ENCODE data around the gene OR2B2. TPM values are rescaled to one million over a fixed set of nuclear protein-coding genes. Genes with fewer than 3 reads are reported as not detected.

Gene OR2B2
- total and polyA plus RNA-seq, 7 donors = not detected

DNA sequence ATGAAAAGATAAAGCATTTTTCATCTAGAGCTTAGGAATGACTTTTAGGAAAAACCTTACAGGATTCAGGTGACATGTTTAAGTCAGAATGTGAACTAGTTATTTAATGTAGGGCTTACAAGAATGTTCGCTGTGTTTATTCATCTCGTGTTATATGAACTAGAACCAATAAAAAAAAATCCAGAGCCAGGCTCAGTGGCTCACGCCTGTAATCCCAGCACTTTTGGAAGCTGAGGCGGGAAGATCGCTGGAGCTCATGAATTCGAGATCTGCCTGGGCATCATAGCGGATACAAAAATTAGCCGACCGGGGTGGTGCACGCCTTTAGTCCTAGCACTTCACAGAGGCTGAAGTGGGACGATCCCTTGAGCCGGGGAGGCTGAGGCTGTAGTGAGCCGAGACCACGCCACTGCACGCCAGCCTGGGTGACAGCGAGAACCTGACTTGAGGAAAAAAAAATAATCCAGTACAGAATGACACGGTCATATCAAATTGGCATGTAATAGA is 46.3 kb downstream of the OR2B2 start:
- WGBS, 3 donors = 0 to 1% (median 1%) methylated on average over 17 of the region's 17 CpGs
- Histone ChIP-seq H3K36me3 (ENCODE audit: insufficient read depth in 1 of 2, low read depth in 1 of 2) (no peaks in the 10 kb centered on the region), H3K4me1 (peaks cover 28% of the 10 kb centered on the region), H3K27ac (no peak overlapping the region), H3K4me3 (peak overlapping the region; percentile 71), H3K9me3 (no peaks in the 10 kb centered on the region), H3K27me3 (ENCODE audit: insufficient read depth in 3 of 3, low read length in 2 of 3) (peaks cover 0 to 86% (median 14%) of the 10 kb centered on the region in 3 donors)
- TF ChIP-seq, protein P1, sequence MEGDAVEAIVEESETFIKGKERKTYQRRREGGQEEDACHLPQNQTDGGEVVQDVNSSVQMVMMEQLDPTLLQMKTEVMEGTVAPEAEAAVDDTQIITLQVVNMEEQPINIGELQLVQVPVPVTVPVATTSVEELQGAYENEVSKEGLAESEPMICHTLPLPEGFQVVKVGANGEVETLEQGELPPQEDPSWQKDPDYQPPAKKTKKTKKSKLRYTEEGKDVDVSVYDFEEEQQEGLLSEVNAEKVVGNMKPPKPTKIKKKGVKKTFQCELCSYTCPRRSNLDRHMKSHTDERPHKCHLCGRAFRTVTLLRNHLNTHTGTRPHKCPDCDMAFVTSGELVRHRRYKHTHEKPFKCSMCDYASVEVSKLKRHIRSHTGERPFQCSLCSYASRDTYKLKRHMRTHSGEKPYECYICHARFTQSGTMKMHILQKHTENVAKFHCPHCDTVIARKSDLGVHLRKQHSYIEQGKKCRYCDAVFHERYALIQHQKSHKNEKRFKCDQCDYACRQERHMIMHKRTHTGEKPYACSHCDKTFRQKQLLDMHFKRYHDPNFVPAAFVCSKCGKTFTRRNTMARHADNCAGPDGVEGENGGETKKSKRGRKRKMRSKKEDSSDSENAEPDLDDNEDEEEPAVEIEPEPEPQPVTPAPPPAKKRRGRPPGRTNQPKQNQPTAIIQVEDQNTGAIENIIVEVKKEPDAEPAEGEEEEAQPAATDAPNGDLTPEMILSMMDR (IDR thresholded peaks at IDR 0.05) = no peak
- ATAC-seq (peak in 2 of 4 donors; percentile 14 to 21), DNase-seq (no peak)
- intact Hi-C loops (cut with DNase I) = no loop called here

DNA sequence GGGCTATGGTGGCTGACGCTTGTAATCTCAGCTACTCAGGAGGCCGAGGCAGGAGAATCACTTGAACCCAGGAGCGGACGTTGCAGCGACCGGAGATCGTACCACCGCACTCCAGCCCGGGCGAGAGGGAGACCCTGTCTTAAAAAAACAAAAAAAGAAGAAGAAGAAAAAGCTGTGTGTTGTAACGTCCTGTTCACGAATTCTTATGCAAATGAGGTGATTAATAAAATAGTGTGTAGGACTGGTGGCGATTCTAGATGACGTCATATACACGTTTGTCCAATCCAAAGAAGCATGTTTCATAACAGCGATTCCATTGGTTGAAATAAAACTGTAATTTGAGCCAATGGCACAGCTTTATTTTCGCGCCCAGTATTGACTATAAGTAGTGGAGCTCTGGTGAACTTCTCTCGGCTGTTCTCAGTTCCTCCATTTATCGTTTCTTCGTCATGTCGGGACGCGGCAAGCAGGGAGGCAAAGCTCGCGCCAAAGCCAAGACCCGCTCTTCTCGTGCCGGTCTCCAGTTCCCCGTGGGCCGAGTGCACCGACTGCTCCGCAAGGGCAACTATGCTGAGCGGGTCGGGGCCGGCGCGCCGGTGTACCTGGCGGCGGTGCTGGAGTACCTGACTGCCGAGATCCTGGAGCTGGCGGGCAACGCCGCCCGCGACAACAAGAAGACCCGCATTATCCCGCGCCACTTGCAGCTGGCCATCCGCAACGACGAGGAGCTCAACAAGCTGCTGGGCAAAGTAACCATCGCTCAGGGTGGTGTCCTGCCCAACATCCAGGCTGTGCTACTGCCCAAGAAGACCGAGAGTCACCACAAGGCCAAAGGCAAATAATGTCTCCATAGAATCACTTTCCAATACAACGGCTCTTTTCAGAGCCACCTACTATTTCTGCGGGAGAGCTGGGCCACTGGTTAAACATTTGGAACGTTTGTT is 47.0 kb downstream of the OR2B2 start:
- H3K9me3 ChIP-seq = no peaks in the 10 kb centered on the region
- peak overlapping the region; percentile 71 for H3K4me3 ChIP-seq
- peak overlapping the region; percentile 42 for H3K27ac ChIP-seq
- ATAC-seq (peak; percentile 81 to 87 (median 84)), DNase-seq (peak; percentile 33 to 70)
- no peaks in the 10 kb centered on the region for H3K36me3 ChIP-seq (ENCODE audit: insufficient read depth in 1 of 2, low read depth in 1 of 2)
- WGBS, 3 donors = 1% methylated on average over 58 of the region's 58 CpGs
- H3K4me1 ChIP-seq = peaks cover 28% of the 10 kb centered on the region
- intact Hi-C loops (cut with DNase I) = no loop called here
- H3K27me3 ChIP-seq (ENCODE audit: insufficient read depth in 3 of 3, low read length in 2 of 3) = peaks cover 0 to 87% (median 12%) of the 10 kb centered on the region in 3 donors
- TF ChIP-seq, protein P1 (IDR thresholded peaks at IDR 0.05) = no peak

DNA sequence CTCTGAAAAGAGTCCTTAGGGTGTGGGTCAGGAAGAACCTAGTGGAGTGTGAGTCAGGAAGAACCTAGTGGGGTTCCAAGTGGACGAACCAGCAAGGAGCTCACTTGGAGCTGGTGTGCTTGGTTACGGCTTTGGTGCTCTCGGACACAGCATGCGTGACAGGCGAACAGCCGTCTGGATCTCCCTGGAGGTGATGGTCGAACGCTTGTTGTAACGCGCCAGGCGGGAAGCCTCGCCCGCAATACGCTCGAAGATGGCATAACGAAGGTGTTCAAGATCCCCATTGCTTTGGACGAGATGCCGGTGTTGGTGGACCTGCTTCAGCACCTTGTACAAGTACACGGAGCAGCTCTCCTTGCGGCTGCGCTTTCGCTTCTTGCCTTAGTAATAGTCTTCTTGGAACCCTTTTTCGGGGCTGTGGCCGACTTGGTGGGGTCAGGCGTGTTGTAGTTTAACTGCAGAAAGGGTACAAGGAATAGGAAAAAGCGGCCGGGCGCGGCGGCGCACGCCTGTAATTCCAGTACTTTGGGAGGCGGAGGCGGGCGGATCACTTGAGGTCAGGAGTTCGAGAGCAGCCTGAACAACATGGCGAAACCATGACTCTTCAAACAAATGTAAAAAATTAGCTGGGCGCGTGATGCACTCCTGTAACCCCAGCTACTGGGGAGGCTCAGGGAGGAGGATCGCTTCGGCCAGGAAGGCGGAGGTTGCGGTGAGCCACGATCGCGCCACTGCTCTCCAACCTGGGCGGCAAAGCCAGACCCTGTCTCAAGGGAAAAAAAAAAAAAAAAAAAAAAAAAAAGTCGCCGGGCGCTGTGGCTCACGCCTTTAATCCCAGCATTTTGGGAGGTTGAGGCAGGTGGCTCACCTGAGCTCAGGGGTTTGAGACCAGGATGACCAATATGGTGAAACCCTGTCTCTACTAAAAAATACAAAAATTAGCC is 48.0 kb downstream of the OR2B2 start:
- ATAC-seq = peak in 2 of 4 donors; percentile 2 to 23
- peaks cover 0 to 79% (median 11%) of the 10 kb centered on the region in 3 donors for H3K27me3 ChIP-seq (ENCODE audit: insufficient read depth in 3 of 3, low read length in 2 of 3)

DNA sequence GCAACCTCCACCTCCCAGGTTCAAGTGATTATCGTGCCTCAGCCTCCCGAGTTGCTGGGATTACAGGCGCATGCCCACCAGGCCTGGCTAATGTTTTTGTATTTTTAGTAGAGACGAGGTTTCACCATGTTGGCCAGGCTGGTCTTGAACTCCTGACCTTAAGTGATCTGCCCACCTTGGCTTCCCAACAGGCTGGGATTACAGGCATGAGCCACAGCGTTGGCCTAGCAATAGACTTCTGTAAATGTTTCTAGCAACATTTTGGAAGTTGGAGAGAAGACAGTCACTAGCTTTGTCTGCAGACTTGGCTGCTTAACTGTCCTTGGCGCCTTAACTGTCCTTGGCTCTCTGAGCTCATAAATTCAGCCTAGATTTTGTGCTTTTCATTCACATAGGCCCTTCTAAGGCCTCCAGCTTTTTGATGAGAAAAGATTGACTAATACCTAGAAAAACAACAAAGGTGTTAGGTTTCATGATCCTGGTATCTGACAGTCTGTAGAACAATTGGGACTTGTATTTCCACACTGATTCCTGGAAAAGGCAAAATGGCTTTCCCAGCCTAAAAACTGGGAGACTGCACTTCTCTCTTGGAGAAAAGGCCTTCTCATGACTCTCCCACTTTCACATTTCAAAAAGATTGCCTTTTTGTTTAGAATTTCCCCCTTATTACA is 49.7 kb downstream of the OR2B2 start:
- Histone ChIP-seq H3K4me3 (no peak overlapping the region), H3K9me3 (no peaks in the 10 kb centered on the region), H3K4me1 (peaks cover 26% of the 10 kb centered on the region), H3K27ac (no peak overlapping the region), H3K27me3 (ENCODE audit: insufficient read depth in 3 of 3, low read length in 2 of 3) (peaks cover 0 to 62% (median 8%) of the 10 kb centered on the region in 3 donors), H3K36me3 (ENCODE audit: insufficient read depth in 1 of 2, low read depth in 1 of 2) (no peaks in the 10 kb centered on the region)
- TF ChIP-seq, protein P1 (IDR thresholded peaks at IDR 0.05) = no peak
- intact Hi-C loops (cut with DNase I) = no loop called here
- ATAC-seq = no peak
- DNase-seq = no peak
- WGBS, 3 donors = 54 to 76% (median 63%) methylated on average over 6 of the region's 6 CpGs

More for the DNA sequence above, 48.0 kb downstream of the OR2B2 start:
- Histone ChIP-seq H3K27ac (peak overlapping the region; percentile 42), H3K4me3 (peak overlapping the region; percentile 71), H3K36me3 (ENCODE audit: insufficient read depth in 1 of 2, low read depth in 1 of 2) (no peaks in the 10 kb centered on the region), H3K9me3 (no peaks in the 10 kb centered on the region), H3K4me1 (peaks cover 28% of the 10 kb centered on the region)
- 12 to 14% (median 12%) methylated on average over 47 to 51 of the region's 51 CpGs for WGBS, 3 donors
- intact Hi-C loops (cut with DNase I) = no loop called here
- TF ChIP-seq, protein P1 (IDR thresholded peaks at IDR 0.05) = no peak
- DNase-seq = no peak

Data from psoas muscle (tissue), 8 donors.